ENCODE data around the gene PACRG. TPM values are rescaled to one million over a fixed set of nuclear protein-coding genes. Genes with fewer than 3 reads are reported as not detected.

PACRG gene
- total and polyA plus RNA-seq, 2 donors (not counting 3 experiments of a cell fraction or from before 2014, with no cell fraction given), result 0.08 TPM; not detected in 1

DNA sequence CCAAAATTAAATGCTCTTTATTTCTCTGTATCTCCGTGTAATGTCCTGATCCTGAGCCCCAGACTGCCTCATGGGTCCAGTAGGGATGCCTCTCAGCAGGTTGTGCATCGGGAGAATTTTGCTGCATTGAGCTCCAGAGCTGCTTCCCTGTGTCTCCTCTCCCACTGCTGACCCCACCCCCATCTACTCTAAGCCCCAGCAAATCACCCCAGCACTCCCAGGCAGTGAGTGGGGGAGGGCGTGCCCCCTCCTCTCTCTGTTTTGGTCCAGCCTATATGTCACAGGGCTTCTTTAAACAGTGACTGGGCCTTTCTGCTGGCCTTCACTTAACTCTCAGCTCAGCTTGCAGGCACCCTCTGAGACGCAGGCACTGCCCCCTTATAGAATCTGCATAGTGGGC is 458.0 kb downstream of the PACRG start:
- CTCF ChIA-PET, result interaction anchor here (1.3 kb wide), 1 partner anchor 14 kb away, joined by 3 read pairs; no protein-coding TSS in a partner anchor
- no peak for FAIRE-seq

DNA sequence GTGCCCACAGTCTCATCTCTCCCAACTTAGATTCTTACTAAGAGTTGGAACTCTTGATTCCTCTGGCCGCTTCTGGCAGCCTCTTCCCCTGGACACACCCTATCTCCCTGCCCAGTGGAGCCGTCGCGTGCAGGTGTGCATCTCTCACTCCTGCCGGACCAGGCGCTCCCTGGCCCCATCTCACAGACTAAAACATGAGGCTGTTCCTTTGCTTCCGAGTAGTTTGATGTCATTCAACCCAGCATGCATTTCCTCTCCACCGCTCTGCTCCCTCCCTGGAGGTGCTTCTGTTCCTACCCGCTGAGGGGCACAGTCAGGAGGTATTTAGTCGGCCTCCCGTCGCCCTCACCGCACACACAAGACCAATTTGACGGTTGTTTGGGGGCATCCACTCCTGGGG is 458.8 kb downstream of the PACRG start:
- CTCF ChIA-PET, result interaction anchor here (1.3 kb wide), 1 partner anchor 15 kb away, joined by 3 read pairs; no protein-coding TSS in a partner anchor
- no peak overlapping the region for H3K4me3 ChIP-seq (replicated peaks in 1 of 3; ENCODE audit: insufficient read depth in 1 of 3, low read depth in 1 of 3, low read length in 3 of 3)
- H3K79me2 ChIP-seq (ENCODE audit: control insufficient read depth, insufficient read depth, low read length), result no peaks in the 10 kb centered on the region
- TF ChIP-seq JUN (IDR thresholded peaks at IDR 0.05; ENCODE audit: borderline replicate concordance, insufficient read depth, insufficient read length, low read depth), result no peak
- no peak overlapping the region for H3K9ac ChIP-seq (replicated peaks; ENCODE audit: extremely low read depth, insufficient read depth, low read length)
- H3K27me3 ChIP-seq (ENCODE audit: control insufficient read depth in 2 of 2, insufficient read depth in 2 of 2, low read length in 2 of 2), result peaks cover 0 to 4% of the 10 kb centered on the region in 2 experiments
- no peaks in the 10 kb centered on the region for H3K36me3 ChIP-seq (ENCODE audit: control insufficient read depth in 2 of 2, extremely low read depth in 1 of 2, insufficient read depth in 2 of 2, low read length in 2 of 2)
- no peaks in the 10 kb centered on the region for H3K4me1 ChIP-seq (ENCODE audit: control insufficient read depth, extremely low read depth, insufficient read depth, low read length)
- no peak overlapping the region for H3K27ac ChIP-seq (ENCODE audit: insufficient read depth, low read depth, low read length)
- no peak for DNase-seq (ENCODE audit: low read depth, low spot score)
- intact Hi-C loops (cut with micrococcal nuclease) (loop anchor here (10.0 kb wide), 1 partner anchor 398 kb away; no protein-coding TSS in a partner anchor), dilution Hi-C loops (cut with MboI; ENCODE audit: extremely low pct_ligation_motif_present, low sequenced_read_pairs) (no loop called here)
- no peak for FAIRE-seq
- no peaks in the 10 kb centered on the region for H3K9me1 ChIP-seq (replicated peaks; ENCODE audit: control insufficient read depth, extremely low read depth, insufficient read depth, low read length)
- H4K20me1 ChIP-seq (replicated peaks; ENCODE audit: control insufficient read depth, extremely low read depth, insufficient read depth, low read length), result no peaks in the 10 kb centered on the region
- no peaks in the 10 kb centered on the region for H3K9me3 ChIP-seq (replicated peaks; ENCODE audit: control insufficient read depth, insufficient read depth, low read length)
- POLR2A ChIA-PET, result no interaction called here
- no TSS peak for BruUV-seq (replicated peaks)
- no peak overlapping the region for H2AFZ ChIP-seq (ENCODE audit: low read depth, low read length)
- no peak overlapping the region for H3K4me2 ChIP-seq (ENCODE audit: insufficient read depth, low read length)

More for the DNA sequence above, 458.0 kb downstream of the PACRG start:
- Histone ChIP-seq H3K79me2 (ENCODE audit: control insufficient read depth, insufficient read depth, low read length) (no peaks in the 10 kb centered on the region), H3K27ac (ENCODE audit: insufficient read depth, low read depth, low read length) (no peak overlapping the region), H3K36me3 (ENCODE audit: control insufficient read depth in 2 of 2, extremely low read depth in 1 of 2, insufficient read depth in 2 of 2, low read length in 2 of 2) (no peaks in the 10 kb centered on the region), H3K4me3 (replicated peaks in 1 of 3; ENCODE audit: insufficient read depth in 1 of 3, low read depth in 1 of 3, low read length in 3 of 3) (no peak overlapping the region), H3K9me3 (replicated peaks; ENCODE audit: control insufficient read depth, insufficient read depth, low read length) (no peaks in the 10 kb centered on the region), H4K20me1 (replicated peaks; ENCODE audit: control insufficient read depth, extremely low read depth, insufficient read depth, low read length) (no peaks in the 10 kb centered on the region), H2AFZ (ENCODE audit: low read depth, low read length) (no peak overlapping the region), H3K4me1 (ENCODE audit: control insufficient read depth, extremely low read depth, insufficient read depth, low read length) (no peaks in the 10 kb centered on the region), H3K27me3 (ENCODE audit: control insufficient read depth in 2 of 2, insufficient read depth in 2 of 2, low read length in 2 of 2) (no peaks in the 10 kb centered on the region), H3K9ac (replicated peaks; ENCODE audit: extremely low read depth, insufficient read depth, low read length) (no peak overlapping the region), H3K4me2 (ENCODE audit: insufficient read depth, low read length) (no peak overlapping the region), H3K9me1 (replicated peaks; ENCODE audit: control insufficient read depth, extremely low read depth, insufficient read depth, low read length) (no peaks in the 10 kb centered on the region)
- intact Hi-C loops (cut with micrococcal nuclease) (loop anchor here (10.0 kb wide), 1 partner anchor 399 kb away; no protein-coding TSS in a partner anchor), dilution Hi-C loops (cut with MboI; ENCODE audit: extremely low pct_ligation_motif_present, low sequenced_read_pairs) (no loop called here)
- DNase-seq (ENCODE audit: low read depth, low spot score), result no peak
- BruUV-seq (replicated peaks), result no TSS peak
- POLR2A ChIA-PET, result no interaction called here
- no peak for TF ChIP-seq GATA2 (IDR thresholded peaks at IDR 0.05; ENCODE audit: insufficient read depth, insufficient read length, low read depth, low read length)
- no peak for TF ChIP-seq EZH2 (IDR thresholded peaks at IDR 0.05; ENCODE audit: borderline replicate concordance, low read depth, low read length, severe bottlenecking)
- no peak for TF ChIP-seq POLR2A (IDR thresholded peaks at IDR 0.05; ENCODE audit: low read depth, low read length)
- TF ChIP-seq MYC (IDR thresholded peaks at IDR 0.05; ENCODE audit: low read depth, low read length), result no peak
